ENCODE data around the gene HSDL1. TPM values are rescaled to one million over a fixed set of nuclear protein-coding genes. Genes with fewer than 3 reads are reported as not detected.

Gene HSDL1
- total RNA-seq, 1 experiment from 2014 or later = 34.2 TPM

DNA sequence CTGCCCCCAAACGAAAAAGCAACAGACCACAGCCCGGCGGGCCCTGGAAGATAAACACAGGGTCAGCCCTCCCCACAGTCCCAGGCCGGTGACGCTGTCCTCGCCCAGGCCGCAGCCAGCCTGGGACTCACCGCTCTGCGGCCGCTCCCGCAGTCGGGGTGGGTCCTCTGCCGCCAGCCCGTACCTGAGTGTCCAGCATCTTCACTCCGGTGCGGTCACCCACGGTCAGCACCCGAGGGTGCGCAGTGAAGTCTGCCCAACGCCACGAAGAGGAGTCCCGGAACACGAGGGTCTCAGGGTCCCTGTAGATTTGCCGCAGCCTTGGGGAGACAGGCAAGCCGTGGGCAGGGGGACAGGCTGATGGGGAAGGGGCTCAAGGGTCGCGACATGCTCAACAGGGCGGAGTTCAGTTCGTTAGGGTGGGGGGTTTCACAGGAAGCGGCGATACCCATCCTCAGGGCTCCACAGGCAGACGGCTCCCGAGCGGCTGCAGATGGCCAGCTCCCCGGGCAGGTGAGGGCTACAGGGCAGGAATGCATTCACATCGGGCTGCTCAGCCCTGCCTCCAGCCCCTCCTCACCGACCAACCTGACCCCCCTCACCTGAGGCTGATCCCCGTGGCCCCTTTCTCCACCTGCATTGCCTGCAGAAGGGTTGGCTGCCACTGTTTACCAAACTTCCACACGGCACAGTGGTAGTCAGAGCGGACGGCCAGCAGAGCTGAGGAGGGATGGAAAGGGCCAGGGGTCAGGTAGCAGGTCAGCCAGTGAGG, 36.4 kb upstream of the HSDL1 start:
- no peak overlapping the region for H2AK5ac ChIP-seq (ENCODE audit: insufficient read length, low read length)
- H3K9ac ChIP-seq (ENCODE audit: extremely low read depth, insufficient read length, low read length) = no peak overlapping the region
- no peak overlapping the region for H2BK12ac ChIP-seq (ENCODE audit: insufficient read length, low read depth, low read length)
- H3K4me1 ChIP-seq (ENCODE audit: insufficient read depth, low read length) = no peaks in the 10 kb centered on the region
- no peak overlapping the region for H4K91ac ChIP-seq (ENCODE audit: insufficient read length, low read depth, low read length)
- peaks cover 6% of the 10 kb centered on the region for H3K79me1 ChIP-seq (ENCODE audit: insufficient read depth, low read depth, low read length, poor library complexity, severe bottlenecking)
- H3K56ac ChIP-seq (ENCODE audit: insufficient read length, low read depth, low read length) = no peak overlapping the region
- no peak overlapping the region for H2BK15ac ChIP-seq (ENCODE audit: low read depth, low read length)
- Mint-ChIP-seq H3K36me3 (ENCODE audit: insufficient read depth in 1 of 3, low read depth in 3 of 3) (peaks cover 14 to 65% (median 61%) of the 10 kb centered on the region in 3 experiments; a peak in 6 of 7 replicates), H3K4me3 (no peak overlapping the region), H3K4me1 (peaks cover 8 to 13% of the 10 kb centered on the region in 2 experiments), H3K27ac (no peak overlapping the region), H3K9me3 (no peaks in the 10 kb centered on the region), H3K27me3 (ENCODE audit: low read depth) (peaks cover 2% of the 10 kb centered on the region; the same call in 1 of the 2 replicates)
- no peak for DNase-seq
- no peaks in the 10 kb centered on the region for H4K20me1 ChIP-seq (ENCODE audit: control insufficient read depth, insufficient read depth, insufficient read length)
- H3K23ac ChIP-seq (ENCODE audit: insufficient read length, low read depth, low read length) = no peak overlapping the region
- H3T11ph ChIP-seq (ENCODE audit: low read length) = no peak overlapping the region
- no peak overlapping the region for H2BK120ac ChIP-seq (ENCODE audit: low read depth, low read length, poor library complexity, severe bottlenecking)
- WGBS (ENCODE audit: extremely low coverage, insufficient read length, low lambda C conversion rate) = no CpG with 5 or more reads among the region's 41 CpGs
- no peak overlapping the region for H2AFZ ChIP-seq (ENCODE audit: low read length)
- no peak overlapping the region for H3K18ac ChIP-seq (ENCODE audit: insufficient read length, low read depth, low read length)
- H4K5ac ChIP-seq (ENCODE audit: insufficient read length, low read depth, low read length) = no peak overlapping the region
- H3K14ac ChIP-seq (ENCODE audit: insufficient read depth, low read length) = no peak overlapping the region
- H3K27ac ChIP-seq (ENCODE audit: insufficient read length, low read depth, low read length) = no peak overlapping the region
- H3K23me2 ChIP-seq (ENCODE audit: insufficient read length, low read depth, low read length, poor library complexity, severe bottlenecking) = peaks cover 5% of the 10 kb centered on the region
- no peaks in the 10 kb centered on the region for H3K9me3 ChIP-seq (ENCODE audit: control insufficient read depth, low read depth, low read length)
- no peak overlapping the region for H2BK20ac ChIP-seq (ENCODE audit: low read depth, low read length, poor library complexity, severe bottlenecking)
- no peak overlapping the region for H4K8ac ChIP-seq (replicated peaks; ENCODE audit: insufficient read length, low read depth, low read length)
- no peak overlapping the region for H3K4ac ChIP-seq (ENCODE audit: low read depth, low read length)
- H3K27me3 ChIP-seq (ENCODE audit: insufficient read depth, low read length) = no peaks in the 10 kb centered on the region
- no peak overlapping the region for H3K4me2 ChIP-seq (ENCODE audit: insufficient read depth, insufficient read length, low read length)
- H3K79me2 ChIP-seq (ENCODE audit: insufficient read depth, low read length) = peaks cover 6% of the 10 kb centered on the region; the same call in 1 of the 2 replicates
- TF ChIP-seq, protein P1, sequence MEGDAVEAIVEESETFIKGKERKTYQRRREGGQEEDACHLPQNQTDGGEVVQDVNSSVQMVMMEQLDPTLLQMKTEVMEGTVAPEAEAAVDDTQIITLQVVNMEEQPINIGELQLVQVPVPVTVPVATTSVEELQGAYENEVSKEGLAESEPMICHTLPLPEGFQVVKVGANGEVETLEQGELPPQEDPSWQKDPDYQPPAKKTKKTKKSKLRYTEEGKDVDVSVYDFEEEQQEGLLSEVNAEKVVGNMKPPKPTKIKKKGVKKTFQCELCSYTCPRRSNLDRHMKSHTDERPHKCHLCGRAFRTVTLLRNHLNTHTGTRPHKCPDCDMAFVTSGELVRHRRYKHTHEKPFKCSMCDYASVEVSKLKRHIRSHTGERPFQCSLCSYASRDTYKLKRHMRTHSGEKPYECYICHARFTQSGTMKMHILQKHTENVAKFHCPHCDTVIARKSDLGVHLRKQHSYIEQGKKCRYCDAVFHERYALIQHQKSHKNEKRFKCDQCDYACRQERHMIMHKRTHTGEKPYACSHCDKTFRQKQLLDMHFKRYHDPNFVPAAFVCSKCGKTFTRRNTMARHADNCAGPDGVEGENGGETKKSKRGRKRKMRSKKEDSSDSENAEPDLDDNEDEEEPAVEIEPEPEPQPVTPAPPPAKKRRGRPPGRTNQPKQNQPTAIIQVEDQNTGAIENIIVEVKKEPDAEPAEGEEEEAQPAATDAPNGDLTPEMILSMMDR (conservative IDR thresholded peaks at IDR 0.05) = no peak
- no peak overlapping the region for H2BK5ac ChIP-seq (ENCODE audit: insufficient read length, low read length)

All from H9 (cell line).